Midbrain (tissue), 1 donor: ENCODE measurements around the gene PTPRT.

Source experiments
- DNase-seq: peaks from one replicate; lab custom pipeline; 2025; lab: John Stamatoyannopoulos, UW

PTPRT gene

DNA sequence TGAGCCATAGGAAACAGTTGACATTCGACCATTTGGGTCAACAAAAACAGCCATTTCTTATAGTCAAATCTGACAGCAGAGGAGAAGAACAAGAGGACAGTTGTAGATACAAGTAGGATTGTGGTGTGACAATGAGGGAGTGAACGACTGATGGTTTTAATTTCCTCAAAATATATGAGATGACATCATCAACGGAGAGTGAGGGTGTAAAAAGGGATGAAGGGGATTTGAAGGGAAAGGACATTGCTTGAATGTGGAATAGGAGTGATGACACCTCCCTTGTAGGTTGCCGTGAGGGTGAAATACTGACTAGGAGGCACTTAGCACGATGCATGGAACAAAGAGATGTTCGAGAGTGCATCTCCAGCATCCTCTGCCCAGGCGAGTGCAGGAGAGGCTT is 1071.7 kb downstream of the PTPRT start:
- DNase-seq: no peak

DNA sequence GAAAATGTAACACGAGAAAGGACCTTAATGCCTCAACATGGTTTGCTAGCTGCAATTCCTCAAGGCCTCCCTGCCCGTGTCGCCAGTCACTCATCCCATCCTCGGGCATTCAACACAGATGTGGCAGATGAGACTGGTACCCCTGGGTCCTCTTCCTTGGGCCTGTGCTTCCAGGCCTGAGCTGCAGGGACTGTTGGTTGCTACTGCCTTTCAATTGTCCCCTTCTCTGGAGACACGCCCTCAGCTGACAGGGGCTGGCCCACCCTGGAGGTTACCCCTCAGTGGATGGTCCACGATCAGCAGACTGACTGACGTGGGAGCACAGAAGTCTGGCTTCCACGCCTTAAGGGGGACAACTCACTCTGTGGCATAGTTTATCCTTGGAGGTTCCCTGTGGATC is 1076.5 kb downstream of the PTPRT start:
- DNase-seq: no peak

DNA sequence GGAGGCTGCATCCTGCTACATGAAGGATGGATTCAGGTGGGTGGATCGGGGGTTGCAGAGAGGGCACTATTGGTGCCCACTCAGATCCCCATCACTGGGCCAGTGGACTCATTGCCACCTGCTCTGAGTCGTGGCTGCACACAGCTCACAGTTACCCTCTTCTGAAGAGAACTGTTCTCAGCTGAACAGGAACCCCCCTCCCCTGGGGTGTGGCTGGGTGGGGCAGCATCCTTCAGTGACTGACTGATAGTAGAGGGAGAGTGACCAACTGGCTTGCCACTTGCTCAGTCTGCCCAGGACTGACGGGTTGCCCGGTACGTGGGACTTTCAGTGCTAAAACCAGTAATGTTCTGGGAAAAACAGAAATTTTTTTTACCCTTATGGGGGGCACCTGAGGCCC is 1077.5 kb downstream of the PTPRT start:
- DNase-seq: no peak

DNA sequence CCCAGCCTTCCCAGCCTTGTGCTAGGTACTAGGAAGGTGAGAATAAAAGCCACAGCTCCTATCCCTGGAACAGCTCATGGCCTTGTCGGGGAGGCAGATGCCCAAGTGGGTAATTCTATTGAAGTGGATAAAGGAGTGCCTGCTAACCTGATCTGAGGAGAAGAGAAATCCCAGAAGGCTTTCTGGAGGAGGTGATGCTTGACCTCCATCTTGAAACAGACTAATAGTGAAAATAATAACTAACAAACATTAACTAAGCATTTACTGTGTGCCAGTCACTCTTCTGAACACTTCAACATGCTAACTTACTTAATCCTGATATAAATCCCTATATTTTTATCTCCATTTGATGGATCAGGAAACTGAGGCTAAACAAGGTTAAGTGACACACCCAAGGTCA is 1078.4 kb downstream of the PTPRT start:
- no peak for DNase-seq

DNA sequence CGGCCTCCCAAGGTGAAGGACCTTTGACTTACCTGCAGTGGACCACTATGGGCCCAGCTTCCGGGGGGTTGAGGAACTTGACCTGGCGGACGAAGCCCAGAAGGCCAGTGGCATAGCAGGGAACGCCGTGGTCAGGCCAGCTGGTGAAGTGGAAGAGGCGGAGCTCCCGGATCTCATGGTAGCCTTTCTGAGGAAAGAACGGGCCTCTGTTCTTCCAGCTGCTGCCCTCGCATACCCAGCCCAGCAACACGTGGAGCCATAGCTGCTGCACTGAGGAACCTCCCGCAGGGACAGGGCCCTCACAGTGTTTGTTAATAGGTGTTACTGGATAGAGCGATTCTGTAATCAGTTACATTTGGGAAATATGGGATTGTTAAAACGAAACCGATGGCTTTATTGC is 1079.4 kb downstream of the PTPRT start:
- no peak for DNase-seq

DNA sequence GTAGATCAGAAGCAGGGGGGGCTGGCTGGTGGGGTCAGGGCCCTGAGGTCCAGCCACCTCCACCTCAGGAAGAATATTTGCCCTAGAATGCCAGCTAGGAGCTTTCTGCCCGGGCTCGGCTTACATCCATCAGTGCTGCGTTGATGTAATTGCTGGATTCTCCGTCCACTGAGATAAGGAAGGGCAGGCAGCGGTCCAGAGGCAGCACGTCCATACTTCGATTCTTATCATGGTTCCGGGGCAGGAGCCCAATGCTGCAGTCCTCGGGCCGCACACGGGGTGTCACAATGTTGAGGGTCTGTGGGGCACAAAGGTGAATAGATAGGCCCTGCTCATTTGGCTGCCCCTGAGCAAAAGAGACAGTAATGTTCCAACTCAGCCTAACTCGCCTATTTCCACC is 1087.7 kb downstream of the PTPRT start:
- no peak for DNase-seq

DNA sequence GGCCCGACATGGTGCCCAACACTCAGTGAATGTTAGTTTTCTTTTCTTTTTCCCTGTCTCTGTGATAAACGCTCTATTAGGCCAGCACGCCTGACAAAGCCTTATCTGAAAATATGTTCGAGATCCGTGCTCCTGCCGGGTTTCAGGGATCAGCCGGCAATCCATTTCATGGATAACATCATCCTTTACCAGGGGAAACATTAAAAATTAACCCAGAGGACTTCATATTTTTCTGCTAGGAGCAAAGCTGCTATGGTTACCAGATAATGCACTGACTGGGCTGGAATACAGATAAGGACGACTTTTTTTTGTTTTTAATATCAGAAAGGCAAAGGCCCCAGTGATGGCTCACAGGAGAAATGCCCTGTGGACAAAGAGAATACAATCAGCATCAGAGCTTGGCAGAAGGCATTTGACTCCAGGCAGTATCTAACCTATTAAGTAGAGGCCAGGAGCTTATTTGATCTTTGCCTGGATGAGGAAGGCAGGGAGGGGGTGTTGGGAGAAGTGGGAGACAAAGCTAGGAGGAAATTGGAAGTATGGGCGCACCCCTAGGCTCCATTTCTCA is 1089.5 kb downstream of the PTPRT start:
- DNase-seq: no peak

DNA sequence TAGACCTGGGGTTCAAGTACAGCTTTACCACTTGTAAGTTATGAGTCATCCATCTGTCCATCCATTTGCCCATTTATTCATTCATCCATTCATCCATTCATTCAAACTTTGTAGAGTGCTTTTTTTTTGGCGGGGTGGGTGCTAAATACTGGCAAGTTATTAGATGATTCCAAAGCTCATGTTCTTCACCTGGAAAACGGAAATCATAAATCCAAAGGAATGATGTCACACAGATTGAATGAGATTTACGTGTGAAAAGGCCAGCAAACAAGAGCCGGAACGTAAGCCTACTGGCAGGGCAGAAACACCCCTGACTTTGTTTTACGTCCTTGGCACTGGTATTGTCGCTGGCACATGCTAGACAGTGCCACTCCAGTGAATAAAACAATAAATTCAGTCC is 1090.6 kb downstream of the PTPRT start:
- no peak for DNase-seq

DNA sequence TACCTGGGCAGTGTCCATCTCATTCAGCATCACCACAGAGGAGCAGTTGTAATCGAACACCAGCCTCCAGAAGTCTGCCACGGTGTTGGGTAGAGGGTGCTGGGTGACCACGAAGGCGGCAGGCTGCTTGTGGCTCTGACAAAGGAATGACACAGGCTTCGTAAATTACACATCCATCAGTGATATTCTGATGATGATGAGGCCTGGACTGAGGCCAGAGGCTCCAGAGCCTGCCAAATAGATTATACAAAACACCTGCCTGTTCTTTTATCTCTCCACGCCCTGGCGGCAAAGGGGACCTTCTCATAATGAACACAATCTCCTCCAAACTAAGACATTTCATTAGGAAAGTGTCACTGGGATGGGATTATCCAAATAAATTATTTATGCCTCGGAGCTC is 1091.3 kb downstream of the PTPRT start:
- DNase-seq: no peak

DNA sequence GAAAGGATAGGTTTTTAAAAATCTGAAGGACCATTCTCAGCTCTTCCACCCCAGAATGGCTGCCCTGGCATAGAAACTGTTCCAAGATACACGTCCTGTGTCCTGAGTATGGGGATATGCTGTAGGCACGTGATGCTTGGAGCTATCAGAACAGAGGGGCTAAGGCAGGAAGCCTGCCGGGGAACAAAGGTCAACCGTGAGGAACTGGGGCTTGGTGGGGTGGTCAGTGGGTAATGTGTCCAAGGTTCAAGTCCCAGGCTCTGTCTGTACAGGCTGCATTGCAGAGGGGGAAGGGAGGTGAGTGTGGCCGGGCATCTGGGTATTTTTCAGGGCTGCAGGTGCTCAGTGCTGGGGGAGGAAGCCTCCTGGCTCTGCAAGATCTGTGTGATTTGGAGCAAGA is 1092.0 kb downstream of the PTPRT start:
- no peak for DNase-seq

DNA sequence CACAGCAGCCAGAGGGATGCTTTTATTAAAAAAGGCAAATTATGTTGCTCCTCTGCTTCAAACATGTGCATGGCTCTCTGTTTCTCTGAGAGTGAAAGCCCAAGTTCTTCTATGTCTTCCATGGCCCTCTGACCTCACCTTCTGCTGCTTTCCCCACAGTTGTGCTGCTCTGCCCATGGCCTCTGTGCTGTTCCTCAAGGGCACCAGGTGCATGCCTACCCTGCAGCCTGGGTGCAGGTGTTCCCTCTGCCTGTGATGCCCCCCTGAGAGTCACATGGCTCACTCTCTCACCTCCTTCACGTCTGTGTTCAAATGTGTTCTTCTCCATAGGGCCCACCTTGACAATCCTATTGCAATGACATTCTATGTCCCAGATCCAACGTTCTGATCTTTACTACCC is 1094.5 kb downstream of the PTPRT start:
- DNase-seq: no peak

DNA sequence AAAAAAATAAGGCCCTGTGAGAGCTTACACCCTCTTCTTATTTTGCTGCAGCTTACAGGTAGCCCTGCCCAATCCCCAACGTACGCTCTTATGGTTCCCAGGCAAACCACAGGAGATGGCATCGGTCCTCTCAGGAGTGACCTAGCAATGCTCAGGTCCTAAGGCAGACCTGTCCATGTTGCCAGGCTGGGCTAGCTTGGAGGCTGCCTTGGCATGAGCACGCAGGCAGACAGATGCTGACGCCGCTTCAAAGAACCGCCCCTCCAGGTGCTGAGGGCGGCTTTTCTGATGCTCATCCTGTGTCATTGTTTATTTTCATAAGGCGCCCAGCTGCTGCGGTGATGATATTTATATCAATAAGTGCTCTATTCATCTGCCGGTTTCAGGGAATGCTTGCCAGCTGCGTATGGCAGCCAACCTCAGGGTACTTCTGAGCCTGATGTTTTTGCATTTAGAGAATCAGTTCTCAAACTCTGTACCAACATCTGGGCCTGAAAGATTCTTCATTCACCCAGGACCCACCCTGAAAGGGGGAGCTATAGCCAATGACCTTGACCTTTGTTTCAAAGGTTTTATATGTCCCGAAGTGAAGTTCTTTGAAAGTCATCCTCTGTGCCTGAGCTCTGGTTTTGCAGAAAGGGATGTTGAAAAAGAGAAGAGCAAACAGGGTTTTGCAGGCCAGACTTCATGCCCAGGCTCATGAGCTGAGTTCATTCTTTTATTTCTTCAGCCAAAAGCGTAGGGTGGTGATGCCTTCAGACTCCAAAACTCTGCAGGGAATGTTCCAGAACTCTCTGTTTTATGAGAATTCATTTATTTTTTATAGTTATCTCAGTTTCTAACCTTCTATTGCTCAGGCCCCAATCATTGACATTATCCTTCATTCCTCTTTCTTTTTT is 1095.9 kb downstream of the PTPRT start:
- no peak for DNase-seq

DNA sequence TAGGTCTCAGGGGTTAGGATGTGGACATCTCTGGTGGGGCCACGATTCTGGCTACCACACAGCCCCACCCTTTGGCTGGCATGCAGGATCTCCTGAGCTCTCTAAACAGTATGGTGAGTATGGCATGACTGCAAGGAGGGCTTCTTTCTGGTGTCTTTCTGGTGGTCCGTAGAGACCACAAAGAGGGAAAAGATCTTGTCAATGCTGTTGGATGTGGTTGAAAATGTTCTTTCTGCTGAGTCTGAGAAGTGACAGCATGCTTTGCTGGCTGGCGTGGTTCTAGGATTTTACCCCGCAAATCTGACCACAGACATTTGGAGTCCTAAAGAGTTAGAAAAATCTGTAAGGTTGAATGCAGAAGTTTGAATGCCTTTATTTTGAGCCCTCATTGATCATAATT is 1096.7 kb downstream of the PTPRT start:
- DNase-seq: no peak

DNA sequence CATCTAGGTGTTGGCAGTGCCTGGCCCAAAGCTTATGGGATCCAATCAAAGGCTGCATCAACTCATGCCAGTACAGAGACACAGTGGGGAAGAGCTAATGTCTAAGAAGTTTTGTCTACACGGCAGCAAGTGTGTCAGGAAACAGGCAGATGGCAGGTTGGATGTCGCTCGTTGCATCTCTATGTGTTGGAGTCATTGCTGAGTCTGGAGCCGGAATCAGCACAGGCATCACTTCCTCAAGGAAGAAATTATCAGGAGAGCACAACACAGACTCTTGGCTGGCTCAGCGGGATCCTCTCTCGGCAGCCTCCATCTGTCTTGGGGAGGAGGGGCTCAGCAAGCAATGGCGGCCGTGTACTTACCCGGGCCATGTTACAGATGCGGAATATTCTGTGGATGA is 1104.3 kb downstream of the PTPRT start:
- no peak for DNase-seq

DNA sequence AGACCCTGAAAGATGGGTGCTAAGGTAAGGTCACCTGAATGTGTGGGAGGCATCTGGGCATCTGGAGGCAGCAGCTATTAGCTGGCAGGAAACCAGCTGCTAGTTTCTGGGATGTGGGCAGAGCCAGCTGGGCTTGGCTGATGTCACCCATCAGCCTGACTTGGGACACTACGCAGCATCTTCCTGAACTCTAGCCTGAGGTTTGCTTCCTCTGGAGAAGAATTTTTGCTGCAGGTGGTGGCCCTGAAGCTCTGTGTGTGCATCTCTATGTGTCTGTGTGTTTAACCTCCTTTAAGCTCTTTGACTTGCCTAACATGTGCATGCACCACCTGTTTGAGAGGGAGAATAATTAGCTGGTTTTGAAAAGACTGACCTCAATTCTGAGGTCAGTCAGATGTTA is 1106.4 kb downstream of the PTPRT start:
- no peak for DNase-seq

DNA sequence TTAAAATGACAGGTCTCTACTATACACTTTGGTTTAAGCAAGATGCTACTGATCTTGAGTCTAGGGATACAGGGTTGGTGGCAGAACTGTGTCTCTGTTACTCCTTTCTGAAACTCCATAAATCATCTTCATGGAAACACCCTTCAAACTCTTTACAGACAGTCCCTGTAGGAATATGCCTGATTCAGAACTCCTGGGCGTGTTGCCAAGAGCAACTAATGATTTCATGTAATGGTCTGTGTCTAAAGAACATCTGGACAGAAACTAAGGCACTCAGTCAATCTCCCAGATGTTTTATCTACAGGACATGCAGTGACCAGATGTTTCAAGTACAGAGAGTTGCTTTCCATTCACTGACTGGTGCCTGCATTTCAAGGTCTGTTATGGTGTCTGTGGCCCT is 1107.1 kb downstream of the PTPRT start:
- DNase-seq: no peak

DNA sequence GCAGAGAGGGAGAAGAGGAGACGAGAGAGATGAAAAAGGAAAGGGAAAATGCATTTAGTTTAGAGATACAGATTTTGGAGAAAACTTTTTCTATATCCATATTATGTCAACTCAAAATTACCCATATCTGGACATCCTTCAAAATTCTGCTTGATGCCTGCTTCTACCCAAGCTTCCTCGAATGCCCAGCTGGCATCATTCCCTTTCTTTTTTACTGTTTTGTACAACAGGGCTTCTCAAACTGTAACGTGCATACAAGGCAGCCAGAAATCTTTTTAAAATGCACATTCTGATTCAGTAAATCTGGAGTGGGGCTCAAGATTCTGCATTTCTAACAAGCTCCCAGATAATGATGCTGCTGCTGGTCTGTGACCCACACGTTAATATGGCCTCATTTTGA is 1108.8 kb downstream of the PTPRT start:
- no peak for DNase-seq

DNA sequence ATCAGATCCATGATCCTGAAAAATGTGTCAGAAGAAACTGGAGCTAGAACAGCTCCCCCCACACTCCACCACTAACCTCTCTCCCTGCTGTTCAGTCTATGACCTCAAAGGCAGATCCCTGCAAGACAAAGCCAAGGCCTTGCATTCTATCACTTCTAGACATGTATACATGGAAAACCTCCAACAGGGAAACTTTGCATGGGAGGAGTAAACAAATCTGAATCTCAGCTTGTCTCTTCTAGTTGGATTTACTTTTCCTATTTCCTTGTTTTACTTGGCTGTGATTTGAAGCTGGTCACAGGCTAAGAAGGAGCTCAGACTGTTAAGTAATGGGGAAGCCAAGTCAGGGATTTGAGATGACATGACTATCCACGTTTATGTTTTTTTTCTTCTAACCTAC is 1114.8 kb downstream of the PTPRT start:
- no peak for DNase-seq

DNA sequence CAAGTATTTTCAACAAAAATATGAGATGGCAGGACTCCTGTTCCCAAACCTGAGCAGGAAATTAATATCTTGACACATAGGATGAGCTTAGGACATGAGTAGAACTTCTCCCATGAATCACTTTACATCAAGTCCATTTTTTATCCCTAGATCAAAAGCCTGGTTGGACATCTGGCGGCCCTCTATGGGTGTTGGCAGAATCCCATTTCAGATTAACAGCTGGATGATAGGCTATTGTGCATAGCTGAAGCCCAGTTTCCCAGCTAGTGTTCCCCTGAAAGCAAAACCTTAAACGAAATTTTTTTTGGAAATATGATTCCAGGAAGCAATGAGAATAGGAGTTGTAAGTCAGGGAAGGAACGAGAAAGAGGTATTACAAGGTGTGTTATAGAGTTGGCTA is 1122.1 kb downstream of the PTPRT start:
- DNase-seq: no peak

DNA sequence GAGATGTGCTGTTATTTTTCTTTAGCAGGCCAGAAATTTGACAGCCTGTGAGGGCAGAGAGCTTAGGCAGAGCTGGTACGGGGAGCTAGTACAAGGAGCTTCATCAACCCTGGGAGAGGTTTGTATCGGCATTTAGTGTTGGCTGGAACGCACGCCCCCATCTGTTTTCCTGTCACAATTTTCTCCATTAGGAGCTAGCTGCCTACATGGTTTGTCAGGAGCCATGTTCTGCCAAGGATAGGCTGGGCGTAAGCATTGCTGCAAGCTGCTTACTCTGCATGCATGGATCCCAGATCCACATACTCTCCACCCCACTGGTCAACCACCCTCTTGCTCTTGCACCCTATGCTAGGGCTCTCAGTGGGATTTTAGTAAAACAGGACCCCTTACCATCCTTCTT is 1122.5 kb downstream of the PTPRT start:
- no peak for DNase-seq

DNA sequence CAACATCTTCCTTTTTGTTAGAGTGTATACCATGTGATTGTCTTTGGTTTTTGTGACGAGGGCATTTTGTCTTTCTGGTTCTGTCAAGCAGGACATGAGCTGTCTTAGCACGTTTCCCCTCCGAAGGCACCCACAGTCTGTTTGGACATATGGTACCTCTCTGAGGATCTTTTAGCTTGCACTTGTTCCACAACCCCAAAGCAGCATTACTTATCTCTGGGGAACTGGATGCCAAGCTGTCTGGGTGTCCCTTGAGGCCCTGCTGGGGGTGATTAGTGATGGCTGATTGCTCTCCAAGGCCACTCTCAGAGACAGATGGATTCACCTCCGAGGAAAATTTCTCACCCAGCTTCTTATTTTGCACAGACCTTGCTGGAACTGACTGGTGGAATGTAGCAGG is 1126.6 kb downstream of the PTPRT start:
- no peak for DNase-seq

DNA sequence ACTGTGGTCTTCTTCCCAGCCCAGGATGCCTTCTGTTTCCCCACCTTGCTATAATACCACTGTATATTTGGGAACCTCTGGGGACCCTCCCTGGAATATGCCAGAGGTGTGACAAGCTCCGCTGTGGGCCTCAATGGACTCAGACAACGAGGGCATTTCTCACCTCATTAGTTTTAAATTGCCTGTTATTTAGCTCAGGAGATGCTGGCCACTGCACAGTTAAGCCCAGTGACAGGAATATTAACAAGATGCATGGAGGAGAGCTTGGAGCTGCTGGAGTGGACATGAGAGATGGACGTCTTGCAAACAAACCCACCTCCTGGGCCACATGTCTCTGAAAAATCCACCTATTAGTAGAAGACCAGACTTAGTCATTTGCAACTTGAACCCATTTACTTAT is 1136.4 kb downstream of the PTPRT start:
- no peak for DNase-seq

DNA sequence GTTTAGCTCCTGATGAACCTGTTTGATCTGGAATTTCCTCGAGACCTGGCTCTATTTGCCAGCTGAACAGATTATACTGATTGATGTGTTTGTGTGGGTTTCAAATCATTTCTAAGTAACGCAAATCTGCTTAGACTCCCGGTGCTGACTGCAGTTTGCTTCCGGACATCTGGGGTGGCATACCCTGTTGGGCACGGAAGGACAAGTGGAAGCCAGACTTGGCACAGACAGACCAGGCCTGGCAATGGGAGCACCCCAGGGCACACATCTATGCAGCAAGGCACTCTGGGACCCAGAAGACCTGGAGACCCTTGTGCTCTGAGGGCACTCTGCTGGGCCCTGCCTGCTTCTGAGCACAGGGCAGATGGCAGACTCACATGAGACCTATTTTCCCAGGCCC is 1137.8 kb downstream of the PTPRT start:
- DNase-seq: no peak
